T1000 (cell line): ENCODE results near the gene AURKAIP1.
"Not testable (repeated sequence)": the region's sequence is repeated elsewhere in the genome, so short reads cannot be mapped to it uniquely, and the experiment has no call there.

Experiments
- DNase-seq: peaks from one replicate; lab custom pipeline; 2025; ENCODE audit warnings: mixed read lengths; lab: John Stamatoyannopoulos, UW

Gene AURKAIP1

GRCh38 chr1:1406821-1407635 is 32.0 kb upstream of the AURKAIP1 start, which contains the start of gene MRPL20:
TSS of gene MRPL20 (minus strand) at chr1:1407293. CDS start at chr1:1407217, 76 bp downstream.
- DNase-seq: peak; percentile 87

DNA sequence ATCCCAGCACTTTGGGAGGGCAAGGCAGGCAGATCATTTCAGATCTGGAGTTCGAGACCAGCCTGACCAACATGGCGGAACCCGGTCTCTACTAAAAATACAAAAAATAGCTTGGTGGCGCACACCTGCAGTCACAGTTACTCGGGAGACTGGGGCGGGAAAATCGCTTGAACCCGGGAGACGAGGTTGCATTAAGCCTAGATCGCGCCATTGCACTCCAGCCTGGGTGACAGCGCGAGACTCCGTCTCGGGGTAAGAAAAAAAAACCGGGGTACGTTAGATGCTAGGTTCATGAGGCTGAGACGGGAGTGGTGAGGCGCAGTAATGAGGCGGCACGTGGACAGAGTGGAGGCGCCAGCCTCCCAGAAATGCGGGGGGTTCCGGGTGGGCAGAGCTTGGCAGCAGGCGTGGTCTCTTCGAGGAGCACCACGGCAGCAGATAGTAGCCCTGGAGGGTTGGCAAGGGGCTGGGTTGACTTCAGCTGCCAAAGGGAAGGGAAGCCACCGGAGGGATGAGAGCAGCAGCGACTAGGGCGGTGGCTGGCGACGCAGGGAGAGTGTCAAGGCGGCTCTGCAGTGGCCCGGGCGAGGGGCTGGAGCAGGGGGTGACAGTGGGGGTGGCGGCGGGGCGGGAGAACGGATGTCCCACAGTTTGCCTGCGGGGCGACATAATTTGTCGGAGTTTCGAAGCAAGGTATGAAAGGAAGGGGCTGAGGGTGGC is 31.3 kb upstream of the AURKAIP1 start:
- DNase-seq: no peak

GRCh38 chr1:1403653-1404052 is 28.6 kb upstream of the AURKAIP1 start:
- no peak for DNase-seq

DNA sequence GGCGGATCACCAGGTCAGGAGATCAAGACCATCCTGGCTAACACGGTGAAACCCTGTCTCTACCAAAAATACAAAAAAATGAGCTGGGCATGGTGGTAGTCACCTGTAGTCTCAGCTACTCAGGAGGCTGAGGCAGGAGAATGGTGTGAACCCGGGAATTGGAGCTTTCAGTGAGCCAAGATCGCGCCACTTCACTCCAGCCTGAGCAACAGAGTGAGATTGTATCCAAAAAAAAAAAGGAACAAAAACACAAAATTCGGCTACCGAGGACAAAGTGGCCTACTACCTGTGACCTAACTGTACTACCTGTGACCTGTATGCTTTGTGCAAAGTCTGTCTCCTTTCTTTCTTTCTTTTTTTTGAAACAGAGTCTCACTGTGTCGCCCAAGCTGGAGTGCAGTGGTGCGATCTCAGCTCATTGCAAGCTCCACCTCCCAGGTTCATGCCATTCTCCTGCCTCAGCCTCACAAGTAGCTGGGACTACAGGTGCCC is 27.9 kb upstream of the AURKAIP1 start:
- not testable (repeated sequence) for DNase-seq

DNA sequence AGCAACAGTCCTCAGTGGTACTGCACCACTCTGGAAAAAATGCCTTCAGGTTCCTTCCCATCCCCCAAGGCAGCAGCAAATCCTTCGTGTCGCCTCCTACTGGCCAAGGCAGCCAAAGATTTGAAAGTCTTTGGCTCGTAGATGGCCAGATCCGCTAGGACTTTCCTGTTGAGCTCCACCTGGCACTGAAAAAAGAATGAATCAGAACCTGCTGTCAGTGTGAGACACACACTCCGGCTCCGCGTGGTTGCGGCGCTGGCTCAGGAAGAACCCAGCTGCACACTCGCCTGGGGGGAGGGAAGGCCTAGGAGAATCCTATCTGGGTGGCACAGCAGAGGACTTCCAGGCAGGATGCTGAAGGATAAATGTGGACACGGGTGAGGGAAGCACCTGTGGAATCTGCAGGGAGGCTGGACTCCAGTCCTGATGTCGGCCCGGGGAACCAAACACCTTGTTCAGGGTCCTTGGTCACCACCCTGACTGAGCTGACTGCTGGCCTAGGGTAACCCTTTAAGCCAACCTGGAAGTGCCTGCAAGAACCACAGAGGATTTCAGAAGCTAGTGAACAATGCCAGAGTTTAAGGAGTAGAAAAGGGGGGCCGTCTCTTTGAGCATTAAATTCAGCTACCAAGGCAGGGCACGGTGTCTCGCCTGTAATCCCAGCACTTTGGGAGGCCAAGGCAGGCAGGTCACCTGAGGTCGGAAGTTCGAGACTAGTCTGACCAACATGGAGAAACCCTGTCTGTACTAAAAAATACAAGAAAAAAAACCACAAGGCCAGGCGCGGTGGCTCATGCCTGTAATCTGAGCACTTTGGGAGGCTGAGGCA is 27.3 kb upstream of the AURKAIP1 start:
- peak; percentile 4 for DNase-seq

GRCh38 chr1:1401457-1402010 is 26.5 kb upstream of the AURKAIP1 start:
- DNase-seq: no peak

DNA sequence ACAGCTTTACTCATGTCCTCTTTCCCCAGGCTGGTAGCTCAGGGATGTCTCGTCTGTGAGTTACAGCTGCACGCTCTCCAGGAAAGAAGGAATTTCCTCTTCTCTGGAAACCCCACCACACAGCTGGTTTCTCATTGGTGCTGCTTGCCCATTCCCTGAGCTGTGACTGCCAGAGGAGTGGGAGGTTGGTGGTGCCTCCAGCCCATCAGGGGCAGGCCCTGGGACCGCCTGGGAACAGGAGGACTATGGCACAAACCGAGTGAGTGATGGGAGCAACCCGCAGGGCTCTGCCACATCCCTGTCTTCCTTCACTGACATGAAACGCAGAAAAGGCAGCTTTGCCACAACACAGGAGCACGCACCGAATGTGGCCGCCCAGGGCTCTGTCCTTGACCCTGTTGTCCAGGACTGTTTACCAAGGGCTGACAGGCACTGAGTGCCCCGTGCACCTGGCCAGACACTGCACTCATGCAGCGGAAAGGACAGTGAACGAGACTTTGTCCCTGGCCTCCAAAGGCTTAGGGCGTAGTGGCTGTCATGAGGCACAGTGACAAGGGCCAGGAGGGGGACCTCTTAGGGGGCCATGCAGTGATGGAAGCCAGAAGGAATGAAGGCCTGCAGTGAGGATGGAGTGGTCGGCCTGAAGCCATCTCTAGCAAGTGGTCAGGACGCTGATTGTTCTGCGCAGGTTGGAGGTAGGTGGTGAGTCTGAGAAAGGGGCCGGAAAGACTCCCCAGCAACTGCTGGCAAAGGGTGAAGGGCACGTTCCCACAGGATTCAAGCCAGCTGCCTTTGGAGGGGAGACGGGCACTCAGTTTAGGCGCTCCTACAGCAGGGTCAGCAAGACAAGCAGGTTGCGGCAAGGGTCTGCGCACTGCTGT is 25.8 kb upstream of the AURKAIP1 start:
- DNase-seq: no peak

- DNase-seq: no peak
Measured at GRCh38 chr1:1399872-1400575, 25.0 kb upstream of the AURKAIP1 start.

DNA sequence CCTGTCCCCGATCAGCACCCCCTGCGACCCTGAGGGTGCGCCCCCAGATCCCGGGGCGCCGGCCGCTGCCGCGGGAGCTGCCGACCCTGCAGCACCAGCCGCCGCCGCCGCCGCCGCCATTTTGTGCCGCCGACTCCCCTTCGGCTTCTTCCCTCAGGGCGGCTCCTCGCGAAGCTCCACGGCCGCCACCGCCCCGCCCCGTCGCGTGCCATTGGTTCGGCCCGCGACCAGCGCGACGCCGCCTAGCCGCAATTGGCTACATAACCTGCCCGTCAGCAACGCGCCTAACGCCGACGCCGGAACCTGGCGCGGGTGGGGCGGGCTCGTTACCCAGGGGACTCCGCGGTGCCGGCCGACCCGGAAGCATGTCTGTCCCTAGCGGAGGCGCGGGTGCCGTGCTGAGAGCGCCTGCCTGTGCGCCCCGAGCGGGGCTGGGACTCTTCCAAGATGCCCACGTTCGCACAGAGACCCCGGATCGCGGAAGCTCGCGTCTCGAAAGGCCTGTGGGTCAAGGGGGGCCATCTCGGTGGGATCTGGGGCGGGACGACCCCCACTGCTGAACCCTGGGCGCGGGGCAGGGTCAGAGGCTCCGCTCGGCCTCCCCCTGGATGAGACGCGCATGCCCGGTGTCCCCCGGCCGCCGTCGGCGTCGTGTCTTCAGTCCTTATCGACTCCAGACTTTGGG is 24.3 kb upstream of the AURKAIP1 start, which contains the start of gene CCNL2:
CCNL2 (minus strand) TSS at position 149 of the 685 bp plus-strand sequence; CDS start at position 120, 29 bp downstream.
- DNase-seq: peak; percentile 98

DNA sequence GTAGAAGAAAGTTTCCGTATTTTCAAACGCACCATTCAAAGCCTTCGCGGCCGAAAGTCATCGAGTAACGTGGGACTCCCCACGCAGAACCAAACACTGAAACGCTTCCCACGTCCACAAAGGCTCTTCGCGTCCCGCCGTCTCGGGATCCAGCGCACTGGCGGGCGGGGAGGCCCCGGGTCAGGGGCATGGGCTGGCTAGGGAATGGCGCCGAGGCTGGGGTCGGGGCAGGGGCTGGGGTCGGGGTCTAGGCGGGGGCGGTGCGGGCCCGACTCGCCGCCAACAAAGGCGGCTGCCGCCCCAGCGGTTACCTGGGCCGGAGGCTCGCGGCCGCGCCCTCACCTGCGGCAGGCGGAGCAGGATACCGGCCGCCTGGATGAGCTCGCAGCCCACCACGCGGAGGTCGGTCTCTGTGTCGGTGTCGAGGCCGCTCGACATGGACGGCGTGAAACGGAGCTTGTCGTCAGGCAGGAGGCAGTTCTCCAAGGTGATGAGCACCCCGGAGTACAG is 23.7 kb upstream of the AURKAIP1 start:
- DNase-seq: no peak

DNA sequence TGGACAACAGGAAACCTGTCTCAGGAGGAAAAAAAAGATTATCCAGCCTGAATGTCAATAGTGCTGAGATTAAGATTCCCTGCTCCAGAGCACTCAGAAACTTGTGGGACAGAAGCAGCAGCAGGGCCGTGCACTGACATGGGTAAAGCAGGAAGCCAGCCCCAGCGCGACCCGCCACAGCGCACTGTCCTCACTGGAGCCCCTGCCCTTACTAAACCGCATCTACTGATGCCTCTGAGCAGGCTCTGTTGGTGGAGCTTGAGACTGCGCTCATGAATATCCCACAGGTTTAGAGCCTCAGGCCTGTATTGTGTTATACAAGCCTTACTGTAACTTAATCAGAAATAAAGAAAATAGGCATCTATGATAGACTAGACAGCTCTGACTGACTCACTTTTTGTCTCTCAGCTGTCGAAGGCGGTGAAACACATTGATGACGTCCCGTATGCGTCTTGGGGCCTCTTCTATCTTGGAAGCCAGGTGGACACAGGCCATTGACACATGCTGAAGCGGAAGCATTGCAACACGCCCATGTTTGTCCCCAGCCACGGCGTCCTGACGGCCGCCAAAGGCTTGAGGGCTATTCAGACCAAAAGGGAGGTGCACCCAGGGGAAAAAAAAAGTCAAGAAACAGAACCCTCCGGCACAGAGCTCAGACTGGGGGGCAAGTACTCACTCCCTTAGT is 23.0 kb upstream of the AURKAIP1 start:
- peak; percentile 11 for DNase-seq

- no peak for DNase-seq
Measured at GRCh38 chr1:1395166-1395565, 20.2 kb upstream of the AURKAIP1 start.

GRCh38 chr1:1394116-1394515 is 19.1 kb upstream of the AURKAIP1 start:
- no peak for DNase-seq

- no peak for DNase-seq
Measured at GRCh38 chr1:1393428-1393827, 18.4 kb upstream of the AURKAIP1 start.

- no peak for DNase-seq
Measured at GRCh38 chr1:1393014-1393413, 18.0 kb upstream of the AURKAIP1 start.

GRCh38 chr1:1391225-1391624 is 16.2 kb upstream of the AURKAIP1 start:
- DNase-seq: no peak

DNA sequence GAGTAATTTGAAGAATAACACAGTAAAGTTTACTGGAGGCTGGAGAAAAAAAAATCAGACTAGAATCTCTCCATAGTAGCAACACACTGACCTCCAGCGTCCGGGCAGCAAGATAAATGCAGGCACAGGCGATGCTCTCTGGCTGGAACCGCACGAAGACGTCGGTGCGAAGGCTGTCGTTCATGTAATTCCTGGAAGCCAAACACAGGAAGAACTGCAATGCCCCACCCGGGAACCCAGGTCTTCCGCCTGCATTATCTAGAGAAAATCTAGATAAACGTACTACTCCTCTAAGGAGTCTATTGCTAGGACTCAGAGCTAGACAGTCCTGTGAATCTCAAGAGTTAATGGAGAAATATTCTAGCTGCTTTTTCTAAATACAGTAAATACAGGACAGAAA is 15.7 kb upstream of the AURKAIP1 start:
- no peak for DNase-seq

- no peak for DNase-seq
Measured at GRCh38 chr1:1388078-1388472, 13.1 kb upstream of the AURKAIP1 start.
